ENCODE data around the gene DDX54. TPM values are rescaled to one million over a fixed set of nuclear protein-coding genes. Genes with fewer than 3 reads are reported as not detected.

DDX54 gene, protein sequence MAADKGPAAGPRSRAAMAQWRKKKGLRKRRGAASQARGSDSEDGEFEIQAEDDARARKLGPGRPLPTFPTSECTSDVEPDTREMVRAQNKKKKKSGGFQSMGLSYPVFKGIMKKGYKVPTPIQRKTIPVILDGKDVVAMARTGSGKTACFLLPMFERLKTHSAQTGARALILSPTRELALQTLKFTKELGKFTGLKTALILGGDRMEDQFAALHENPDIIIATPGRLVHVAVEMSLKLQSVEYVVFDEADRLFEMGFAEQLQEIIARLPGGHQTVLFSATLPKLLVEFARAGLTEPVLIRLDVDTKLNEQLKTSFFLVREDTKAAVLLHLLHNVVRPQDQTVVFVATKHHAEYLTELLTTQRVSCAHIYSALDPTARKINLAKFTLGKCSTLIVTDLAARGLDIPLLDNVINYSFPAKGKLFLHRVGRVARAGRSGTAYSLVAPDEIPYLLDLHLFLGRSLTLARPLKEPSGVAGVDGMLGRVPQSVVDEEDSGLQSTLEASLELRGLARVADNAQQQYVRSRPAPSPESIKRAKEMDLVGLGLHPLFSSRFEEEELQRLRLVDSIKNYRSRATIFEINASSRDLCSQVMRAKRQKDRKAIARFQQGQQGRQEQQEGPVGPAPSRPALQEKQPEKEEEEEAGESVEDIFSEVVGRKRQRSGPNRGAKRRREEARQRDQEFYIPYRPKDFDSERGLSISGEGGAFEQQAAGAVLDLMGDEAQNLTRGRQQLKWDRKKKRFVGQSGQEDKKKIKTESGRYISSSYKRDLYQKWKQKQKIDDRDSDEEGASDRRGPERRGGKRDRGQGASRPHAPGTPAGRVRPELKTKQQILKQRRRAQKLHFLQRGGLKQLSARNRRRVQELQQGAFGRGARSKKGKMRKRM
- 73.8 and 100 TPM in 2 replicates for total RNA-seq

DNA sequence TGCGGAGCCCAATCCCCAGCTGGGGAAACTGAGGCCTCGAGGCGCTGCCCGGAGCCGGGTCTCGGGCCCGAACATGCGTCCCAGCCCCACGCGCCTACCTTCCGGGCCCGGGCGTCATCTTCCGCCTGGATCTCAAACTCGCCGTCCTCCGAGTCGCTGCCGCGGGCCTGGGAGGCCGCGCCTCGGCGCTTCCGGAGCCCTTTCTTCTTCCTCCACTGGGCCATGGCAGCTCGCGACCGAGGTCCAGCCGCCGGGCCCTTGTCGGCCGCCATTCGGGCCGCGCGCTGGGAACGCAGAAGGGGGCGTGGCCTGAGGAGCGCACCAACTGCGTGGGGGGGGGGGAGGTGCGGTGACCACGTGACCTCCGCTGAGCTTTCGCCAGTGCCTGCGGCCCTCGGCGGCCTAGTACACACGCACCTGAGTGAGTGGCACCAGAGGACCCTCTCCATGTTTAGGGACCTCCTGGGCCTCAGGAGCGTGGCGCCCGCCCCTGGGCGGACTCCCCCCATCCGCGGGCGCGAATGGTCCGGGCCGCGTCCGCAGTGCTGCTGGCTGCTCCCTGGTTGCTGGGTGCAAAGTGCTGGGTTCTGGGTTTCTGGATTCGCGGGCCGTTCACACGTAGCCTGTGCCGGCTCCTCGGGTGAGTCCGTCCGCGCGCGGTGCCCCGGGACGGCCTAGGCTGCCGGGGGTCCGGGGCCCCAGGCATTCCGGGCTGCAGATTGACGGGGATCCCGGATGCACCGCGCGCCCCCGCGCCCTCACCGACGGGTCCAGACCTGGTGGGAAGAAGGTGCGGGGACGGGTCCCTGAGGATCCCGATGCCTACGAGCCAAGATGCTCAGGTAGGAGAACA, at the start of gene DDX54, which contains the start of gene RITA1:
Gene DDX54 (minus strand): TSS at position 299 of the 853 bp plus-strand sequence. CDS start 27 bp downstream, at position 272.
Gene RITA1 (plus strand): TSS at position 542 of the 853 bp plus-strand sequence. CDS start 1,026 bp downstream, outside the sequence.

DNA sequence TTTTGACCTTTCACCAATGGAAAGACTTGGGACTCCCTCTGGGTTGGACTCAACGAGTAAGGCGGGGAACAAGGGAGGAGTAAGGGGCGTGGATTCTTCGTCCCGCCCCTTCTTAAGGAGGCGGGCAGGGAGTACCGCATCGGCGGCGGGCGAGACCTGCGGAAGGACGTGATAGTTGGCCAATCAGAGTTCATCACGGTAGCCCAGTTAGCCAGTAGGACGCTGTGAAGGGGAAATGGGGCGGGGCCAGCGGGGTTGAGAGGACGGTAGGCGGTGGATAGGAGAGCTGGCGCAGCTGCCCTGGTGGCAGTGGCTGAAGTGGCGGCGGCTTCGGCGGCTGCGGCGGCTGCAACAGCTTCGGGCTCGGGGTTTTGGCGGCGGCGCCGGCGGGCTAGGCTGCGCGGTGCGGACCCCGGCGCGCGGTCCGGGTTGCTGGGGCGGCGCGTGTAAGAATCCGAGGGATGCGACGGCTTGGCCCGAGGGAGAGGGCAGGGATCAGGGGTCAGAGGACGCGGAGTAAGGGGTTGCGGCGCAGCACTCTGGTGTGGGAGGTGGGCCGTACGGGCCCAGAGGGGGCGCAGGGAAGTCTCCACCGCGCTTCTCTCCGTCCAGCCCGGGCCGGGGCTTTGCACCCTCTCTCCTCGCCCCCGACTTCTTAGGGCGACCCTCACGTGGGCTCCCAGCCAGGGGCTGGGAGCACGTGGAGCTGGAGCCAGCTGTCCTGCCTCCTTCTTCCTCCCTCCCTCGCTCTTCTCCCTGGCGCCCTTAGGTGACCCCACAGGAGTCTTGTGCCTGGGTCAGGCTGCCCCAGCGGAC, 36.1 kb upstream of the DDX54 start, which contains the start of gene TPCN1:
Gene TPCN1 (plus strand): TSS at position 284 of the 816 bp plus-strand sequence. CDS start 5,389 bp downstream, outside the sequence.

DNA sequence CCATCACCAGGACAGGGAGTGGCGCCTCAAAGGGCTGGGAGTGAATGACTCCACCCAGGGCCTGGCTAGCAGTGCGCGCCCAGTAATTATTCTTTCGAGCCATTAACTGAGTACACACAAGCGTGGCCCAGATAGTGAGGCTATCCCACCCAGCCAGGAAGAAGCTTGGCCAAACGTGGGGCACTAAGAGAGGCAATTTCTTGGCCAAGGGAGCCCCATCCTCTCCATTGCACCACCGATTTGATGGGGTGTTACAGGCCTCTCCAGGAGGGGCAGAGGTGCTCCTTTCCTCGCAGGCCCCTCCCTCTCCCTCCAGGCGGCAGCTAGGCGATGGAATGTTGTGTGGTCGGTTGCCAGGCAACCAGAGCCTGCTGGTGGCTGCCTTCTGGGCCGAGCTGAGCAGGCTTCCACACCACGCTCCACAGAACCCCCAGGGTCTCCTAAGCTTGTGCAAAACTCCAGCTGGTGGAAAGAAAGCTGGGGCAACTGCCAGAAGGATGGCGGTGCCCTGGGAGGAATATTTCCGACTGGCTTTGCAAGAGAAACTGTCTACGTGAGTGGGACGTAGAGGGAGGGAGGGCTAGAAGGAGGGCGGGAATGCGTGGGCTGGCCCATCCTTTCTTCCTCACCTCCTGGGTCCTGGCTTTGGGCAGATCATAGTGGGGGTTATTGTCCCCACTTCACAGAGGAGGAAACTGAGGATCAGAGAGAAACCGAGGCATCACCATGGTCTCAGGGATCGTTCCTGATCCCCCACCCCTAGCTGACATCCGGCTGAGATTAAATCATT, 35.7 kb downstream of the DDX54 start, which contains the start of gene CFAP73:
Gene CFAP73 (plus strand): TSS at position 364 of the 790 bp plus-strand sequence. CDS start 134 bp downstream, at position 498.

DNA sequence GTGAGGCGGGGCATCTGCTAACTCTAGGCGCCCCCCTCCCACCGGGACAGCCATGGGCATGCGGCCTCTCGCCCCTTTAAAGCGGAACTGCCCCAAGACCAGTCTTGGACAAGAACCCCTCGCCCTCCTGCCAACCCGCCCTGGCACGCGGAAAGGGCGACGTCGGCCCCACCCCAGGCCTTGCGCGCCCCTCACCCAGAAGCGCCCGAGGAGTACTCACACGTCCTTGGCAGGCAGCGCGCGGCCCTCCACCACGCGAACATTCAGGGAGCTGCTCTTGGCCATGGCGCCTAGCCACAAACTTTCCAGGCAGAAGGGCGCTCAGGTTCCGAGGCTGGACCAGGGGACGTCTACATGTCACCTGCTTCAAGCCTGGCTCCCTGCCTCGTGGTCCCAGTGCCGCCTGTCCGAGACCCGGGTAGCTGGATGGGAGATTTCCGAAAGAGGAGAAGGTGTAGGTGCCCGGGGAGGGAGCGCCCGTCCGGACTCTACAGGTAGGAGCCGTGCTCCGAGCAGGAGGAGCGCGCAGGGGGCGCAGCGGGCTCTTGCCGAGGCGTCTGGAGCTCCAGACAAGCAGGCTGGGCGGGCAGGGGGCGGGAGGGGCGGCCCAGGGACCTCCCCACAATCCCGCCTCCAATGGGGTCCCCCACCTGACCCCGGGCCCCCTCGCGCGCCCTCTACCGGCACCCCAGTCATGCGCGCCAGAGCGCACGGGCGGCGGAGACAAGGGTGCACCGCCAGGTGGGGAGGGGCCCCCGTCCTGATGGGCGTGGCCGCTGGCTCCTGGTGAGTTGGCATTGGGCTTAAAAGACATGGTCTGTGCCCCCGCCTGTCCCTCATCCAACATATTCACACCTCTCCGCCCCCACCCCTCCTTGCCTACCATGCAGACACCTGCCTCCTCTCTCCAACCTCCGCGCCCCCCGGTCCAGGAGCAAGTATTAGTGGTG, 49.8 kb downstream of the DDX54 start, which contains the start of gene RASAL1:
Gene RASAL1 (minus strand): TSS at position 584 of the 950 bp plus-strand sequence. CDS start 299 bp downstream, at position 285.

Other genes with a start within 250 kb of the DDX54 start
- gene OAS3, start 247.0 kb downstream of the DDX54 start, total RNA-seq, result 6.7 and 8.9 TPM in 2 replicates
- 0.33 and 0.42 TPM in 2 replicates for gene OAS2, start 207.0 kb downstream of the DDX54 start, total RNA-seq
- gene DTX1, start 128.7 kb downstream of the DDX54 start, total RNA-seq, result not detected in 2 replicates
- 0.60 and 1.1 TPM in 2 replicates for gene RASAL1, start 49.7 kb downstream of the DDX54 start, total RNA-seq
- gene CFAP73, start 35.8 kb downstream of the DDX54 start, total RNA-seq, result not detected in 2 replicates
- gene RITA1, start 243 bp upstream of the DDX54 start, total RNA-seq, result 23.9 and 28.4 TPM in 2 replicates
- gene TPCN1, start 36.0 kb upstream of the DDX54 start, total RNA-seq, result 13.2 and 20.1 TPM in 2 replicates
- gene SLC8B1, start 149.6 kb upstream of the DDX54 start, total RNA-seq, result 10.1 and 13.4 TPM in 2 replicates
- gene PLBD2, start 173.1 kb upstream of the DDX54 start, total RNA-seq, result 14.7 and 17.4 TPM in 2 replicates
- gene SDS, start 218.4 kb upstream of the DDX54 start, total RNA-seq, result not detected in 2 replicates
- gene SDSL, start 236.9 kb upstream of the DDX54 start, total RNA-seq, result 2.3 and 4.2 TPM in 2 replicates